Parathyroid adenoma (tissue), 2 donors: Measurements from ENCODE around the gene CCDC24.

Source experiments
- H2AFZ ChIP-seq: fragments of 300-600 bp; sonication (generic); one replicate; pipeline ENCODE4 v1.7.0; 2017; ENCODE audit warnings: antibody characterized with exemption, mild to moderate bottlenecking
- H3K27ac ChIP-seq: fragments of 300-600 bp; sonication (generic); one replicate; pipeline ENCODE4 v1.7.0; 2017
- H3K27me3 ChIP-seq: fragments of 300-600 bp; sonication (generic); one replicate; pipeline ENCODE4 v1.7.0; 2017; ENCODE audit warnings: low read length; ENCODE audit not compliant: control insufficient read depth, insufficient read depth
- H3K36me3 ChIP-seq: fragments of 300-600 bp; sonication (generic); one replicate; pipeline ENCODE4 v1.7.0; 2017; ENCODE audit warnings: low read length; ENCODE audit not compliant: control insufficient read depth, insufficient read depth
- H3K4me1 ChIP-seq: fragments of 300-600 bp; sonication (generic); one replicate; pipeline ENCODE4 v1.7.0; 2017; ENCODE audit warnings: control low read depth
- H3K4me2 ChIP-seq: fragments of 300-600 bp; sonication (generic); one replicate; pipeline ENCODE4 v1.7.0; 2017; ENCODE audit warnings: low read length
- H3K4me3 ChIP-seq: fragments of 300-600 bp; sonication (generic); one replicate; pipeline ENCODE4 v1.7.0; 2017; ENCODE audit warnings: low read depth, low read length
- H3K79me2 ChIP-seq: fragments of 300-600 bp; sonication (generic); one replicate; pipeline ENCODE4 v1.7.0; 2017; ENCODE audit warnings: control low read depth
- H3K9ac ChIP-seq: fragments of 300-600 bp; sonication (generic); one replicate; pipeline ENCODE4 v1.7.0; 2017; ENCODE audit warnings: mild to moderate bottlenecking
- H3K9me3 ChIP-seq: fragments of 300-600 bp; sonication (generic); one replicate; pipeline ENCODE4 v1.7.0; 2017; ENCODE audit warnings: low read length; ENCODE audit not compliant: control insufficient read depth
- CTCF ChIP-seq: fragments of 300-600 bp; sonication (generic); IDR thresholded peaks from one replicate; pipeline ENCODE4 v1.7.0; 2017; ENCODE audit warnings: antibody characterized with exemption, mild to moderate bottlenecking
- donor health status: primary hyperparathyroidism.

CCDC24 gene

GRCh38 chr1:43961692-43962091 is 29.7 kb upstream of the CCDC24 start:
- Histone ChIP-seq H3K4me1 (no peaks in the 10 kb centered on the region), H3K4me3 (no peak overlapping the region), H3K9me3 (no peaks in the 10 kb centered on the region), H3K36me3 (no peaks in the 10 kb centered on the region), H3K27me3 (no peaks in the 10 kb centered on the region), H2AFZ (no peak overlapping the region), H3K27ac (no peak overlapping the region), H3K79me2 (no peaks in the 10 kb centered on the region), H3K4me2 (no peak overlapping the region), H3K9ac (no peak overlapping the region)
- TF ChIP-seq CTCF = no peak

GRCh38 chr1:43962324-43962723 is 29.1 kb upstream of the CCDC24 start:
- H3K36me3 ChIP-seq = no peaks in the 10 kb centered on the region
- H2AFZ ChIP-seq = no peak overlapping the region
- no peak for TF ChIP-seq CTCF
- no peak overlapping the region for H3K27ac ChIP-seq
- H3K9me3 ChIP-seq = no peaks in the 10 kb centered on the region
- no peaks in the 10 kb centered on the region for H3K4me1 ChIP-seq
- H3K27me3 ChIP-seq = no peaks in the 10 kb centered on the region
- H3K4me2 ChIP-seq = no peak overlapping the region
- no peaks in the 10 kb centered on the region for H3K79me2 ChIP-seq
- H3K4me3 ChIP-seq = no peak overlapping the region
- H3K9ac ChIP-seq = no peak overlapping the region

- Histone ChIP-seq H3K27ac (no peak overlapping the region), H3K9me3 (no peaks in the 10 kb centered on the region), H3K9ac (no peak overlapping the region), H3K4me1 (no peaks in the 10 kb centered on the region), H3K4me2 (no peak overlapping the region), H3K79me2 (no peaks in the 10 kb centered on the region), H3K27me3 (no peaks in the 10 kb centered on the region), H2AFZ (no peak overlapping the region), H3K4me3 (no peak overlapping the region), H3K36me3 (no peaks in the 10 kb centered on the region)
- no peak for TF ChIP-seq CTCF
Observed at GRCh38 chr1:43963006-43963405, 28.4 kb upstream of the CCDC24 start.

- no peaks in the 10 kb centered on the region for H3K79me2 ChIP-seq
- no peak overlapping the region for H3K4me2 ChIP-seq
- TF ChIP-seq CTCF = no peak
- no peak overlapping the region for H3K27ac ChIP-seq
- no peaks in the 10 kb centered on the region for H3K4me1 ChIP-seq
- H3K36me3 ChIP-seq = no peaks in the 10 kb centered on the region
- no peaks in the 10 kb centered on the region for H3K9me3 ChIP-seq
- H3K27me3 ChIP-seq = no peaks in the 10 kb centered on the region
- H2AFZ ChIP-seq = no peak overlapping the region
- no peak overlapping the region for H3K9ac ChIP-seq
- no peak overlapping the region for H3K4me3 ChIP-seq
Observed at GRCh38 chr1:43963890-43964289, 27.5 kb upstream of the CCDC24 start.

GRCh38 chr1:43965316-43965715 is 26.1 kb upstream of the CCDC24 start:
- no peaks in the 10 kb centered on the region for H3K9me3 ChIP-seq
- H3K9ac ChIP-seq = no peak overlapping the region
- H3K27me3 ChIP-seq = no peaks in the 10 kb centered on the region
- H3K27ac ChIP-seq = no peak overlapping the region
- no peak for TF ChIP-seq CTCF
- H3K79me2 ChIP-seq = no peaks in the 10 kb centered on the region
- no peaks in the 10 kb centered on the region for H3K4me1 ChIP-seq
- H2AFZ ChIP-seq = no peak overlapping the region
- no peaks in the 10 kb centered on the region for H3K36me3 ChIP-seq
- no peak overlapping the region for H3K4me2 ChIP-seq
- no peak overlapping the region for H3K4me3 ChIP-seq
